Adrenal gland (tissue), 5 donors: Measurements from ENCODE around the gene MTMR1.

ENCODE experiments used
- POLR2A ChIP-seq, 2 donors: fragments of 450-650 bp; IDR thresholded peaks; one replicate each; pipeline ENCODE4 v1.6.1; 2017; ENCODE audit warnings: antibody characterized with exemption in 2 of 2, mild to moderate bottlenecking in 2 of 2, moderate library complexity in 1 of 2
- TF ChIP-seq, protein P1 (sequence below), 6 experiments: fragments of 450-650 bp in 4 of 6; fragments of 200-600 bp in 2 of 6; sonication (generic) in 1 of 6; IDR thresholded peaks; 1 replicate in 5 of 6; 2 replicates in 1 of 6; pipeline versions ENCODE4 v1.5.1 to v1.8.0; 2016 to 2021; ENCODE audit warnings: antibody characterized with exemption in 6 of 6, mild to moderate bottlenecking in 2 of 6, moderate library complexity in 1 of 6
- donor health status: DM: no; HTN: no; CAD: no.

DNA sequence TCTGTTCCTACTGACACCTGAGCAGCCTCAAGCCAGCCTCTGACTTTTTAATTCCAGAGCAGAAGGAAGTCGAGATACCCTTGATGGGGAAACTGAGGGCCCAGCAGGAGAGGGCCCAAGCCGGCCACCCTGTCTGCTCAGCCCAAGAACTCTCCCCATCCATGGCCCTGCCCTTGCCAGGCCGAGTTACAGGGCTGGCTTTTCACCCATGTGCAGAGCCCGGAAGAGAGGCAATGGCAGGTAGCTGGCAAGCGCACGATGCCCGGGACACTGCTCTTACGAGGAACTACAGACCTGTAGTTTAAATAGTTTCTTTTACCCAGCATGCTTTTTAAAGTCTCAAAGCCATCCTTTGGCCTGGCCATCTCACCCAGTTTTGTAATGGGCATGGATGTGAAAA lies 79.9 kb downstream of the MTMR1 start:
- TF ChIP-seq, protein P1, sequence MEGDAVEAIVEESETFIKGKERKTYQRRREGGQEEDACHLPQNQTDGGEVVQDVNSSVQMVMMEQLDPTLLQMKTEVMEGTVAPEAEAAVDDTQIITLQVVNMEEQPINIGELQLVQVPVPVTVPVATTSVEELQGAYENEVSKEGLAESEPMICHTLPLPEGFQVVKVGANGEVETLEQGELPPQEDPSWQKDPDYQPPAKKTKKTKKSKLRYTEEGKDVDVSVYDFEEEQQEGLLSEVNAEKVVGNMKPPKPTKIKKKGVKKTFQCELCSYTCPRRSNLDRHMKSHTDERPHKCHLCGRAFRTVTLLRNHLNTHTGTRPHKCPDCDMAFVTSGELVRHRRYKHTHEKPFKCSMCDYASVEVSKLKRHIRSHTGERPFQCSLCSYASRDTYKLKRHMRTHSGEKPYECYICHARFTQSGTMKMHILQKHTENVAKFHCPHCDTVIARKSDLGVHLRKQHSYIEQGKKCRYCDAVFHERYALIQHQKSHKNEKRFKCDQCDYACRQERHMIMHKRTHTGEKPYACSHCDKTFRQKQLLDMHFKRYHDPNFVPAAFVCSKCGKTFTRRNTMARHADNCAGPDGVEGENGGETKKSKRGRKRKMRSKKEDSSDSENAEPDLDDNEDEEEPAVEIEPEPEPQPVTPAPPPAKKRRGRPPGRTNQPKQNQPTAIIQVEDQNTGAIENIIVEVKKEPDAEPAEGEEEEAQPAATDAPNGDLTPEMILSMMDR (IDR thresholded peaks at IDR 0.05), result no peak
- no peak for TF ChIP-seq POLR2A (IDR thresholded peaks at IDR 0.05)
